HEK293T (cell line): ENCODE data around the gene TNFRSF18.

Experiments used
- FOXM1 ChIP-seq: fragments of 450-650 bp; IDR thresholded peaks from 2 replicates; pipeline ENCODE4 v1.6.1; 2017; ENCODE audit warnings: mild to moderate bottlenecking, borderline replicate concordance
- HDGF ChIP-seq: fragments of 450-650 bp; IDR thresholded peaks from 2 replicates; pipeline ENCODE4 v1.6.1; 2017; ENCODE audit warnings: antibody characterized with exemption, borderline replicate concordance
- LEF1 ChIP-seq: fragments of 450-650 bp; IDR thresholded peaks from 2 replicates; pipeline ENCODE4 v1.6.1; 2017; ENCODE audit warnings: mild to moderate bottlenecking, borderline replicate concordance
- NFRKB ChIP-seq: fragments of 450-650 bp; IDR thresholded peaks from 2 replicates; pipeline ENCODE4 v1.6.1; 2016; ENCODE audit warnings: mild to moderate bottlenecking, moderate library complexity
- SUZ12 ChIP-seq: fragments of 450-650 bp; IDR thresholded peaks from 2 replicates; pipeline ENCODE4 v1.6.1; 2016; ENCODE audit warnings: mild to moderate bottlenecking

- TF ChIP-seq HDGF, result no peak
- TF ChIP-seq SUZ12, result no peak
- no peak for TF ChIP-seq NFRKB
- no peak for TF ChIP-seq LEF1
- TF ChIP-seq FOXM1, result no peak
These were observed 16.9 kb upstream of the TNFRSF18 start for GRCh38 chr1:1223321-1223720.
